ENCODE results near the gene MAPK14. TPM values are rescaled to one million over a fixed set of nuclear protein-coding genes. Genes with fewer than 3 reads are reported as not detected.
A peak's percentile ranks its signal among the peaks of the same experiment; 100 is the strongest.

The MAPK14 gene
- total and polyA plus RNA-seq, 8 donors, result 52.9 to 84.1 (median 68.3) TPM

DNA sequence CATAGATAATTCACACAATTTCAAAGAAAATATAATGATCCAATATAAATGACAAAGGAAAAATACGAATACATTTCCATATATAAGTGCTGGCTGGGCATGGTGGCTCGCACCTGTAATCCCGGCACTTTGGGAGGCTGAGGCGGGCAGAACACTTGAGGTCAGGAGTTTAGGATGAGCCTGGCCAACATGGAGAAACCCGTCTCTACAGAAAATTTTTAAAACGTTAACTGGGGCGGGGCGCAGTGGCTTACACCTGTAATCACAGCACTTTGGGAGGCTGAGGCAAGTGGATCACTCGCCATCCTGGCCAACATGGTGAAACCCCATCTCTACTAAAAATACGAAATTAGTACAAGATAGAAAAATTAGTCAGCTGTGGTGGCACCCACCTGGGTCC, 87.8 kb downstream of the MAPK14 start:
- Histone ChIP-seq H3K36me3 (peaks cover 0 to 36% of the 10 kb centered on the region in 2 donors), H3K9me3 (no peaks in the 10 kb centered on the region), H3K27me3 (no peaks in the 10 kb centered on the region), H3K4me1 (peaks cover 0 to 62% of the 10 kb centered on the region in 2 donors), H3K27ac (peak overlapping the region in 1 of 2 donors; percentile 31), H3K4me3 (no peak overlapping the region)
- TF ChIP-seq, protein P1, sequence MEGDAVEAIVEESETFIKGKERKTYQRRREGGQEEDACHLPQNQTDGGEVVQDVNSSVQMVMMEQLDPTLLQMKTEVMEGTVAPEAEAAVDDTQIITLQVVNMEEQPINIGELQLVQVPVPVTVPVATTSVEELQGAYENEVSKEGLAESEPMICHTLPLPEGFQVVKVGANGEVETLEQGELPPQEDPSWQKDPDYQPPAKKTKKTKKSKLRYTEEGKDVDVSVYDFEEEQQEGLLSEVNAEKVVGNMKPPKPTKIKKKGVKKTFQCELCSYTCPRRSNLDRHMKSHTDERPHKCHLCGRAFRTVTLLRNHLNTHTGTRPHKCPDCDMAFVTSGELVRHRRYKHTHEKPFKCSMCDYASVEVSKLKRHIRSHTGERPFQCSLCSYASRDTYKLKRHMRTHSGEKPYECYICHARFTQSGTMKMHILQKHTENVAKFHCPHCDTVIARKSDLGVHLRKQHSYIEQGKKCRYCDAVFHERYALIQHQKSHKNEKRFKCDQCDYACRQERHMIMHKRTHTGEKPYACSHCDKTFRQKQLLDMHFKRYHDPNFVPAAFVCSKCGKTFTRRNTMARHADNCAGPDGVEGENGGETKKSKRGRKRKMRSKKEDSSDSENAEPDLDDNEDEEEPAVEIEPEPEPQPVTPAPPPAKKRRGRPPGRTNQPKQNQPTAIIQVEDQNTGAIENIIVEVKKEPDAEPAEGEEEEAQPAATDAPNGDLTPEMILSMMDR (IDR thresholded peaks at IDR 0.05), result no peak
- DNase-seq (no peak), ATAC-seq (no peak)
- intact Hi-C loops (cut with DNase I), result no loop called here

DNA sequence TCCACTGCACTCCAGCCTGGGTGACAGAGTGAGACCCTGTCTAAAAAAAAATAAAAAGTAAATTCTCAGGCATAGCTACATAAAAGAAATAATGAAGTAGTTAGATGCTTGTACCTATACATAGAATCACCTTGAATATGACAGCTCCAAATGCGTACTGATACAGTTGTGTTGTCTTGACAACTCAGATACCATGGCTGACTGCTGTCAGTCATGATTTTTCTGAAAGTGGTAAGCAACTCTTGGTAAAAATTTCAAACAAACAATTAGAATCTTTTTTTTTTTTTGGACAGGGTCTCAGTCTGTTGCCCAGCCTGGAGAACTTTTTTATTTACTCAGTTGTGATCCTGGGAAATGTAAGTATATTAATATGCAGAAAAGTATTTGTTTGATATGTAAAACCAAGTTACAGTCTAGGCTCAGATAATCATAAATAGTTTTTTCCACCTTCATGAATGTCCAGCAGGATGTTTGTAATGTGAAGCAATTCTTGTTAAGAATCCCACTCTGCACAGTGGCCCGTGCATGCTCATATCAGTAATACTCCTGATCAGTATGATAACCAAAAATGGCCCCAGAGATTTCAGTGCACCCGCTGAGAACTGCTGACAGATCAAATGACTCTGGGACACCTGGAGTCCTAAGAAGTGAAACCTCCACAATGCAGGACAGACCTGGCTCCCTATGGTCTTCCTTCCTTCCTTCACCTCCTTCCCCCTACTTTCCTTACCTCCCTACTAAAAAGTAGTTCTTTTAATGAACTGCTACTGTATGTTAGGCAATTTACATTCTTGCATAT, 88.7 kb downstream of the MAPK14 start:
- Histone ChIP-seq H3K4me3 (no peak overlapping the region), H3K9me3 (no peaks in the 10 kb centered on the region), H3K36me3 (peaks cover 0 to 28% of the 10 kb centered on the region in 2 donors), H3K27ac (peak overlapping the region in 1 of 2 donors; percentile 91), H3K27me3 (no peaks in the 10 kb centered on the region), H3K4me1 (peaks cover 5 to 70% of the 10 kb centered on the region in 2 donors)
- intact Hi-C loops (cut with DNase I), result no loop called here
- no peak for DNase-seq
- no peak for ATAC-seq
- TF ChIP-seq, protein P1 (IDR thresholded peaks at IDR 0.05), result no peak

DNA sequence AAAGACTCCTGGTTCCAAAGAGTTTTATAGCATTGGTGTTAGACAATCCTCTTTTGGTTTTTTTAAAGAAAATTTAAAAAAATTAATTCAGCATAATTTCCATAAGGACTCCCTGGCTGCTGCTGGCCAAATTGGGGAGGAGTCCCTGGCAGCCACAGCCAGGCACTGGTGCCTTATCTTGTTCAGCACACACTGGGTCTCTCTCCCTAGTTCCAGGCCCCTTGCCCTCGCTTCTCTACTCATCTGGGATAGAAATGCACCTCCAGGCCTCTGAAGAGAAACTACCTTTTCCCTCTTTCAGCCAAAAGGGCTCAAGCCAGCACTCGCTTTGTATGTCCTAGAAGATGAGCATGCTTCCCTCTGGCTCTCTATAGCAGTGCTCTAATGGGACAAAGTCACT, 89.3 kb downstream of the MAPK14 start:
- Histone ChIP-seq H3K4me1 (peaks cover 5 to 77% of the 10 kb centered on the region in 2 donors), H3K27ac (peak overlapping the region in 1 of 2 donors; percentile 91), H3K36me3 (peaks cover 0 to 21% of the 10 kb centered on the region in 2 donors), H3K27me3 (no peaks in the 10 kb centered on the region), H3K9me3 (no peaks in the 10 kb centered on the region), H3K4me3 (no peak overlapping the region)
- no peak for ATAC-seq
- DNase-seq, result no peak
- TF ChIP-seq, protein P1 (IDR thresholded peaks at IDR 0.05), result no peak
- intact Hi-C loops (cut with DNase I), result no loop called here

DNA sequence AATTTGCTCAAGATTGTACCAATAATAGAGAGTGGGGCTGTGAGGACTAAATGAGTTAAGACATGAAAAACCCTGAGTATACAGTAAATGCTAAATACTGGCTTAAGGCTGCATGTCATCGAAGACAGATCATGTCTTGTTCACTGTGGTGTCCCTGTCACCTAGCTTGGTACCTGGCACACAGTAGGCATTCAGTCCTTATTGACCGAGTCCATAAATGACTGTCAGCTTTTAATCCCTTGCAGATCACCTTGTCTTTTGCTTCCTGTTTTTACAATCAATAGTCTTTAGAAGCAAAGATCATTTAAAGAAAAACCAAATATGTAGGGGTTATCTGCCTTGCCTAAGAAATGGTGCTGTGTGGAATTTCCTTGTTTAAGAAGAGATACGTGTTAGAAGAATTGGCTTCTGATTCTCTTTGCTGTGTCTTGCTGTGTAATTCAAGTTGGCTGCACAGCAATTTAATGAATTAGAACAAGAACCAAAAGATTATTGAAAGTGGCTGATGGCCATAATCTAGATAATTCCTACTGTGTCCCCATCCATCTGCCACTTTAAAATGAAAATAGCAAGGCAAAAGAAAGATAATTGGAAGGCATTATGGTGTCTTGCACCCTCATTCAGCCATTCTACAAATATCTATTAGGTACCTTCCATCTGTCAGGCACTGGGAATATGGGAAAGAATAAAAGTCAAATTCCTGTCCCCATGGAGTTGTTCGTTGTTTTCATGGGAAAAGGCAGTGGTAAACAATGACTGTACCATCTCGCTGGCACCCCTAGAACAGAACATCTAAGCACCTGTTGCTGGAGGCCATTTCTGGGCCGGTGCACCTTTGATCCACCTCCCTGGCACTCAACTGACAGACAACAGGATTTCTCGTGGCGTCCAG, 90.3 kb downstream of the MAPK14 start:
- TF ChIP-seq, protein P1 (IDR thresholded peaks at IDR 0.05), result no peak
- Histone ChIP-seq H3K4me3 (no peak overlapping the region), H3K4me1 (peaks cover 5 to 81% of the 10 kb centered on the region in 2 donors), H3K27me3 (no peaks in the 10 kb centered on the region), H3K36me3 (peaks cover 0 to 11% of the 10 kb centered on the region in 2 donors), H3K27ac (peak overlapping the region; percentile 7 to 91), H3K9me3 (no peaks in the 10 kb centered on the region)
- DNase-seq (no peak), ATAC-seq (no peak)
- intact Hi-C loops (cut with DNase I), result no loop called here
